Loucy (cell line): Measurements from ENCODE around the gene HELZ.

Source experiments
- EZH2phosphoT487 ChIP-seq: fragments of 200-600 bp; IDR thresholded peaks from 2 replicates; pipeline ENCODE4 v1.6.1; 2018; ENCODE audit warnings: antibody characterized with exemption, mild to moderate bottlenecking, moderate library complexity, borderline replicate concordance
- TF ChIP-seq, protein P1 (sequence below): fragments of 200-600 bp; sonication (generic); conservative IDR thresholded peaks from 2 replicates; pipeline ENCODE4 v1.5.1; 2014; ENCODE audit warnings: mild to moderate bottlenecking, antibody characterized with exemption, low read length

DNA sequence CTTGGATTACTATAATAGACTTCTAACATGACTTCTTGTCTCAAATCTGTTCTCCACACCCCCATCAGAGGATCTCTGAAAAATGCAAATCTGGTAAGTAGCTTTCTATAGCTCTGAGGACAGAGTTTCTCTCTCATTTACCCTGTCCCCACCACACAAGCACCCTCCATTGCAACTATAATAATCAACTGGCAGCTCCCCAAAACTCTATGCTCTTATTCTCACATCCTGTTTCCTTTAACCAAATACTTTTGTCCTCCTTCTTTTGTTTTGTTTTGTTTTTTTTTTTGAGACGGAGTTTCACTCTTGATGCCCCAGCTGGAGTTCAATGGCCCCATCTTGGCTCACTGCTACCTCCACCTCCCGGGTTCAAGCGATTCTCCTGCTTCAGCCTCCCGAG, 73.4 kb downstream of the HELZ start:
- TF ChIP-seq, protein P1, sequence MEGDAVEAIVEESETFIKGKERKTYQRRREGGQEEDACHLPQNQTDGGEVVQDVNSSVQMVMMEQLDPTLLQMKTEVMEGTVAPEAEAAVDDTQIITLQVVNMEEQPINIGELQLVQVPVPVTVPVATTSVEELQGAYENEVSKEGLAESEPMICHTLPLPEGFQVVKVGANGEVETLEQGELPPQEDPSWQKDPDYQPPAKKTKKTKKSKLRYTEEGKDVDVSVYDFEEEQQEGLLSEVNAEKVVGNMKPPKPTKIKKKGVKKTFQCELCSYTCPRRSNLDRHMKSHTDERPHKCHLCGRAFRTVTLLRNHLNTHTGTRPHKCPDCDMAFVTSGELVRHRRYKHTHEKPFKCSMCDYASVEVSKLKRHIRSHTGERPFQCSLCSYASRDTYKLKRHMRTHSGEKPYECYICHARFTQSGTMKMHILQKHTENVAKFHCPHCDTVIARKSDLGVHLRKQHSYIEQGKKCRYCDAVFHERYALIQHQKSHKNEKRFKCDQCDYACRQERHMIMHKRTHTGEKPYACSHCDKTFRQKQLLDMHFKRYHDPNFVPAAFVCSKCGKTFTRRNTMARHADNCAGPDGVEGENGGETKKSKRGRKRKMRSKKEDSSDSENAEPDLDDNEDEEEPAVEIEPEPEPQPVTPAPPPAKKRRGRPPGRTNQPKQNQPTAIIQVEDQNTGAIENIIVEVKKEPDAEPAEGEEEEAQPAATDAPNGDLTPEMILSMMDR = no peak
- TF ChIP-seq EZH2phosphoT487 = no peak
